Measurements from ENCODE around the gene UBE2F.

Gene UBE2F

GRCh38 chr2:238082827-238083226 lies 116.0 kb downstream of the UBE2F start:
- no peak for DNase-seq

DNA sequence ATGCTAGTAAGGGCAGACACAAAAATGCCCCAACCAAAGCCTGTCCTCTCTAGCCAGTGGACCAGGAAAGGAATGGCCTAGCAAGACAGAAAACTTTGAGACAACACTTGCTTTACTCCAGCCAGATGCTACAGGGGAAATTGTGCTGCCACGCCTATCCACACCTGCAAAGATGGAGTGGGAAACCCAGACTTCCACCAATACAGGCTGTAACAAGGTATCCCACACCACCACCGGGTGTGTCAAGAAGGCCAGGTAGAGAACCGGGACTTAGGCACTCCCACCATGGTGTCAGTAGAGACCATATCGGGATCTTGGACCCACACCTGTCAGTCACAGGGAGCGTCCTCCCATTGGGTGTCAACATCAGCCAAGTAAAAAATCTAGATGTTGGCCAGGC lies 117.1 kb downstream of the UBE2F start:
- no peak for DNase-seq

DNA sequence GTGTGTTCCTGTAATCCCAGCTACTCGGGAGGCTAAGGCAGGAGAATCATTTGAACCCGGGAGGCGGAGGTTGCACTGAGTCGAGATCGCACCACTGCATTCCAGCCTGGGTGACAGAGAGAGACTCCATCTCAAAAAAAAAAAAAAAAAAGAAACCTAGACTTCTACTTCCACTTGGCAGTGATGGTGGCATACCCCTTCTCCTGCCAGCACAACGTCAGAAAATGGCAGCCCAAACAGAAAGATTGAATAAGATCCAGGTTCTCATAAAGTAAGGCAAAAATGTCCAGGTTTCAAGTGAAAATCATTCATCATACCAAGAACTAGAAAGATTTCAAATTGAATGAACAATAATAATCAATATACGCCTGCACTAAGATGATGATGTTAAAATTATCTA lies 117.9 kb downstream of the UBE2F start:
- DNase-seq = no peak

GRCh38 chr2:238085899-238086298 lies 119.1 kb downstream of the UBE2F start:
- DNase-seq = no peak

DNA sequence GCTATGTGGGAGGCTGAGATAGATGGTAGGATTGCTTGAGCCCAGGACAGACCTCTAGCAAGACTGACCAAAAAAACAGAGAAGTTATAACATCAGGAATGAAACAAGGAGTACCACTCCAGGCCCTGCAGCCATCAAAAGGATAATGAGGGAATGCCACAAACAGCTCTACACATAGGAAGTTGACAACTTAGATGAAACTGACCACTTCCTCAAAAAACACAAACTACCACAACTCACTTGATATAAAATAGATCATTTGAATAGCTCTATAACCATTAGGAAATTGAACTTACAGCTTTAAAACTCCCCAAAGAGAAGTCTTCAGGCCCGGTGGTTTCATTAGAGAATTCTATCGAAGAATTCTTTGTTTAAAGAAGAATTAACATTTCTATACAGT lies 120.4 kb downstream of the UBE2F start:
- DNase-seq = peak; percentile 44

DNA sequence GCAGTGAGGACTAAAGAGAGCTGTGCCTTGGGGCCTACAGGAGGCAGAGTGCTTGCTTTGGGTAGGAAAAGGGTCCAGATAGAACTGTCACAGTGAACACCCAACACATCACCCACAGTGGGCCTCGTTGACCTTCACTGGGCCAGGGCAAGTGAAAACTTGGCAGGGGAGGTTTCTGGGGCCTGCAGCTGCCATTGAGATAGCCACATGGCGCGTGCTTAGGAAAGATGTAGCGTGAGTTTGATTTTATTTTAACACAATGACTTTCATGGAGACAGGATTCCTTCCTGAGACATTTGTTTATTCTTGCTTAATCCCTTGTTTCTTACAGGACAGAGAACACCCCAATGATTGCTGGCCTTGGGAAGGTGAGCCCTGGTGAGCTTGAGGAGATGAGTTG lies 124.1 kb downstream of the UBE2F start:
- DNase-seq = no peak

- DNase-seq = no peak
Measured at GRCh38 chr2:238091436-238092060, 124.7 kb downstream of the UBE2F start.

Data from inflammatory macrophage treated with lipopolysaccharide for 4 hours (primary cell).